ENCODE results near the gene MANBA.

GRCh38 chr4:102667001-102667400 is 93.8 kb downstream of the MANBA start:
- no peak for TF ChIP-seq CTCF (IDR thresholded peaks at IDR 0.05)
- TF ChIP-seq POLR2A (IDR thresholded peaks at IDR 0.05): no peak

Data from ovary (tissue), 3 donors.